ENCODE data around the gene NFKBIL1. TPM values are rescaled to one million over a fixed set of nuclear protein-coding genes. Genes with fewer than 3 reads are reported as not detected.
A peak's percentile ranks its signal among the peaks of the same experiment; 100 is the strongest.

The NFKBIL1 gene
- total and polyA plus RNA-seq, 9 of the 15 experiments (the other 6 are each of a cell fraction or from before 2014, with no cell fraction given), result 0.49 to 33.1 (median 7.6) TPM

GRCh38 chr6:31541059-31541657 is 6.2 kb upstream of the NFKBIL1 start (continued):
- TF ChIP-seq USF1 (CRISPR knock-in tag; IDR thresholded peaks at IDR 0.05) (no peak), SMARCE1 (IDR thresholded peaks at IDR 0.05) (no peak), THAP12 (CRISPR knock-in tag; IDR thresholded peaks at IDR 0.05) (no peak), SFPQ (IDR thresholded peaks at IDR 0.05; ENCODE audit: low read depth, low read length) (no peak), MBD1 (CRISPR knock-in tag; IDR thresholded peaks at IDR 0.05) (no peak), SNIP1 (IDR thresholded peaks at IDR 0.05; ENCODE audit: low read depth) (no peak), KLF13 (tag; IDR thresholded peaks at IDR 0.05; ENCODE audit: borderline replicate concordance, low read depth) (no peak), TEAD4 (IDR thresholded peaks at IDR 0.05; ENCODE audit: low read length) (no peak; the same call in none of the 2 replicates), TEAD4 (CRISPR knock-in tag; IDR thresholded peaks at IDR 0.05; ENCODE audit: borderline replicate concordance) (no peak), MTA3 (IDR thresholded peaks at IDR 0.05; ENCODE audit: borderline replicate concordance) (no peak), FOXK1 (CRISPR knock-in tag; IDR thresholded peaks at IDR 0.05; ENCODE audit: borderline replicate concordance) (no peak), TAF7 (tag; IDR thresholded peaks at IDR 0.05) (no peak), PURB (CRISPR knock-in tag; IDR thresholded peaks at IDR 0.05; ENCODE audit: low read depth) (no peak)
- TF ChIP-seq, protein P1, sequence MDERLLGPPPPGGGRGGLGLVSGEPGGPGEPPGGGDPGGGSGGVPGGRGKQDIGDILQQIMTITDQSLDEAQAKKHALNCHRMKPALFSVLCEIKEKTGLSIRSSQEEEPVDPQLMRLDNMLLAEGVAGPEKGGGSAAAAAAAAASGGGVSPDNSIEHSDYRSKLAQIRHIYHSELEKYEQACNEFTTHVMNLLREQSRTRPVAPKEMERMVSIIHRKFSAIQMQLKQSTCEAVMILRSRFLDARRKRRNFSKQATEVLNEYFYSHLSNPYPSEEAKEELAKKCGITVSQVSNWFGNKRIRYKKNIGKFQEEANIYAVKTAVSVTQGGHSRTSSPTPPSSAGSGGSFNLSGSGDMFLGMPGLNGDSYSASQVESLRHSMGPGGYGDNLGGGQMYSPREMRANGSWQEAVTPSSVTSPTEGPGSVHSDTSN (CRISPR knock-in tag; IDR thresholded peaks at IDR 0.05; ENCODE audit: low read depth), result no peak
- TF ChIP-seq, protein P1 (tag; conservative IDR thresholded peaks at IDR 0.05; ENCODE audit: low read depth), result peak; percentile 50; the same call in 1 of the 2 replicates
- TF ChIP-seq, protein P2, sequence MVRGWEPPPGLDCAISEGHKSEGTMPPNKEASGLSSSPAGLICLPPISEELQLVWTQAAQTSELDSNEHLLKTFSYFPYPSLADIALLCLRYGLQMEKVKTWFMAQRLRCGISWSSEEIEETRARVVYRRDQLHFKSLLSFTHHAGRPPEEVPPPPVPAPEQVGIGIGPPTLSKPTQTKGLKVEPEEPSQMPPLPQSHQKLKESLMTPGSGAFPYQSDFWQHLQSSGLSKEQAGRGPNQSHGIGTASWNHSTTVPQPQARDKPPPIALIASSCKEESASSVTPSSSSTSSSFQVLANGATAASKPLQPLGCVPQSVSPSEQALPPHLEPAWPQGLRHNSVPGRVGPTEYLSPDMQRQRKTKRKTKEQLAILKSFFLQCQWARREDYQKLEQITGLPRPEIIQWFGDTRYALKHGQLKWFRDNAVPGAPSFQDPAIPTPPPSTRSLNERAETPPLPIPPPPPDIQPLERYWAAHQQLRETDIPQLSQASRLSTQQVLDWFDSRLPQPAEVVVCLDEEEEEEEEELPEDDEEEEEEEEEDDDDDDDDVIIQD (CRISPR knock-in tag; IDR thresholded peaks at IDR 0.05), result no peak
